ENCODE results near the gene AMIGO3. TPM values are rescaled to one million over a fixed set of nuclear protein-coding genes. Genes with fewer than 3 reads are reported as not detected.

The AMIGO3 gene
- total and polyA plus RNA-seq, 4 donors = 0.11 to 1.1 TPM; not detected in 2

GRCh38 chr3:49759226-49759625 is 39.7 kb upstream of the AMIGO3 start:
- 59% methylated on average over 1 of the region's 1 CpG for WGBS
- no peaks in the 10 kb centered on the region for H3K4me1 ChIP-seq (ENCODE audit: control insufficient read depth in 4 of 4, insufficient read depth in 4 of 4, low read length in 3 of 4)
- no peak for TF ChIP-seq HNF4A (conservative IDR thresholded peaks at IDR 0.05)
- TF ChIP-seq RXRA (IDR thresholded peaks at IDR 0.05) = no peak
- no peak for TF ChIP-seq GABPA (IDR thresholded peaks at IDR 0.05 in 1 of 2, conservative IDR thresholded peaks at IDR 0.05 in 1 of 2)
- no peak for TF ChIP-seq FOXA1 (IDR thresholded peaks at IDR 0.05)
- TF ChIP-seq REST (IDR thresholded peaks at IDR 0.05) = no peak

GRCh38 chr3:49757197-49757596 is 37.7 kb upstream of the AMIGO3 start:
- WGBS = 78% methylated on average over 2 of the region's 2 CpGs
- no peak for DNase-seq (ENCODE audit: low spot score)
- Histone ChIP-seq H3K36me3 (ENCODE audit: control insufficient read depth in 4 of 4, insufficient read depth in 3 of 4, low read depth in 1 of 4, low read length in 3 of 4) (peaks cover 0 to 2% (median 0%) of the 10 kb centered on the region in 4 donors), H3K27ac (ENCODE audit: low read depth in 1 of 2, low read length in 2 of 2) (no peak overlapping the region), H3K4me1 (ENCODE audit: control insufficient read depth in 4 of 4, insufficient read depth in 4 of 4, low read length in 3 of 4) (no peaks in the 10 kb centered on the region), H3K9ac (ENCODE audit: low read depth in 1 of 2, low read length in 2 of 2) (no peak overlapping the region), H3K27me3 (ENCODE audit: control insufficient read depth in 4 of 4, insufficient read depth in 4 of 4, low read length in 3 of 4) (no peaks in the 10 kb centered on the region), H3K9me3 (ENCODE audit: control insufficient read depth in 4 of 4, low read length in 3 of 4) (no peaks in the 10 kb centered on the region), H3K4me3 (ENCODE audit: low read depth in 1 of 3, low read length in 3 of 3) (no peak overlapping the region)
- TF ChIP-seq HNF4G (IDR thresholded peaks at IDR 0.05) (no peak), NR2F2 (IDR thresholded peaks at IDR 0.05) (no peak), EGR1 (IDR thresholded peaks at IDR 0.05; ENCODE audit: low read depth in 2 of 2) (no peak), REST (IDR thresholded peaks at IDR 0.05) (no peak), ZBTB33 (IDR thresholded peaks at IDR 0.05) (no peak), GABPA (IDR thresholded peaks at IDR 0.05 in 1 of 2, conservative IDR thresholded peaks at IDR 0.05 in 1 of 2) (no peak)

More at GRCh38 chr3:49759226-49759625, 39.7 kb upstream of the AMIGO3 start:
- no peak overlapping the region for H3K4me3 ChIP-seq (ENCODE audit: low read depth in 1 of 3, low read length in 3 of 3)
- H3K27ac ChIP-seq (ENCODE audit: low read depth in 1 of 2, low read length in 2 of 2) = no peak overlapping the region
- no peaks in the 10 kb centered on the region for H3K9me3 ChIP-seq (ENCODE audit: control insufficient read depth in 4 of 4, low read length in 3 of 4)
- no peaks in the 10 kb centered on the region for H3K27me3 ChIP-seq (ENCODE audit: control insufficient read depth in 4 of 4, insufficient read depth in 4 of 4, low read length in 3 of 4)
- H3K36me3 ChIP-seq (ENCODE audit: control insufficient read depth in 4 of 4, insufficient read depth in 3 of 4, low read depth in 1 of 4, low read length in 3 of 4) = peaks cover 0 to 2% (median 0%) of the 10 kb centered on the region in 4 donors
- no peak for DNase-seq (ENCODE audit: low spot score)
- no peak overlapping the region for H3K9ac ChIP-seq (ENCODE audit: low read depth in 1 of 2, low read length in 2 of 2)
